Liver (tissue), 2 donors: Measurements from ENCODE around the gene CSNK2A3.

Source experiments
- TF ChIP-seq, protein P1 (sequence below): fragments of 150-350 bp; IDR thresholded peaks from 2 replicates; pipeline ENCODE4 v1.5.1; 2017; ENCODE audit warnings: improper control_type of control experiment, low read depth, low read length; ENCODE audit not compliant: missing input control
- TF ChIP-seq, protein P2 (sequence below): IDR thresholded peaks from 2 replicates; pipeline ENCODE4 v1.6.1; 2016; ENCODE audit warnings: antibody characterized with exemption, mild to moderate bottlenecking
- donor health status: healthy.

DNA sequence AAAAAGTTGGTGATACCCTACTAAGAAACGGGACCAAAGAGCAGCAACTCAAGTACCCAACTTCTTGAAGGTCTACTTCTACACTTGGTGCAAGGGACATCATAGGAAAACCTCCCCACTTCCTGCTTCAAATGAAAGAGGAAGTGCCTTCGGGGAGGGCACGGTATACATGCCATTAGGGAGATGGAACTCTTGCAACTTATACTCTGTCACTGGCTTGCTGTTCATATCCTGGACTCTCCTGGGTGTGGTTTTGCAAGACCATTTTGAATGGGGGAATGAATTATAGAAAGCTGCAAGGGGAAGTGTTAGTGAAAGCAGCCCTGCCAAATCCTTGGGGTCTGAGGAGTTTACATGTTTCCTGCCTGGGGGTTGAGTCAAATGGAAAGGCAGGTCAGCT is 41.9 kb downstream of the CSNK2A3 start:
- TF ChIP-seq, protein P1, sequence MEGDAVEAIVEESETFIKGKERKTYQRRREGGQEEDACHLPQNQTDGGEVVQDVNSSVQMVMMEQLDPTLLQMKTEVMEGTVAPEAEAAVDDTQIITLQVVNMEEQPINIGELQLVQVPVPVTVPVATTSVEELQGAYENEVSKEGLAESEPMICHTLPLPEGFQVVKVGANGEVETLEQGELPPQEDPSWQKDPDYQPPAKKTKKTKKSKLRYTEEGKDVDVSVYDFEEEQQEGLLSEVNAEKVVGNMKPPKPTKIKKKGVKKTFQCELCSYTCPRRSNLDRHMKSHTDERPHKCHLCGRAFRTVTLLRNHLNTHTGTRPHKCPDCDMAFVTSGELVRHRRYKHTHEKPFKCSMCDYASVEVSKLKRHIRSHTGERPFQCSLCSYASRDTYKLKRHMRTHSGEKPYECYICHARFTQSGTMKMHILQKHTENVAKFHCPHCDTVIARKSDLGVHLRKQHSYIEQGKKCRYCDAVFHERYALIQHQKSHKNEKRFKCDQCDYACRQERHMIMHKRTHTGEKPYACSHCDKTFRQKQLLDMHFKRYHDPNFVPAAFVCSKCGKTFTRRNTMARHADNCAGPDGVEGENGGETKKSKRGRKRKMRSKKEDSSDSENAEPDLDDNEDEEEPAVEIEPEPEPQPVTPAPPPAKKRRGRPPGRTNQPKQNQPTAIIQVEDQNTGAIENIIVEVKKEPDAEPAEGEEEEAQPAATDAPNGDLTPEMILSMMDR = no peak
- TF ChIP-seq, protein P2, sequence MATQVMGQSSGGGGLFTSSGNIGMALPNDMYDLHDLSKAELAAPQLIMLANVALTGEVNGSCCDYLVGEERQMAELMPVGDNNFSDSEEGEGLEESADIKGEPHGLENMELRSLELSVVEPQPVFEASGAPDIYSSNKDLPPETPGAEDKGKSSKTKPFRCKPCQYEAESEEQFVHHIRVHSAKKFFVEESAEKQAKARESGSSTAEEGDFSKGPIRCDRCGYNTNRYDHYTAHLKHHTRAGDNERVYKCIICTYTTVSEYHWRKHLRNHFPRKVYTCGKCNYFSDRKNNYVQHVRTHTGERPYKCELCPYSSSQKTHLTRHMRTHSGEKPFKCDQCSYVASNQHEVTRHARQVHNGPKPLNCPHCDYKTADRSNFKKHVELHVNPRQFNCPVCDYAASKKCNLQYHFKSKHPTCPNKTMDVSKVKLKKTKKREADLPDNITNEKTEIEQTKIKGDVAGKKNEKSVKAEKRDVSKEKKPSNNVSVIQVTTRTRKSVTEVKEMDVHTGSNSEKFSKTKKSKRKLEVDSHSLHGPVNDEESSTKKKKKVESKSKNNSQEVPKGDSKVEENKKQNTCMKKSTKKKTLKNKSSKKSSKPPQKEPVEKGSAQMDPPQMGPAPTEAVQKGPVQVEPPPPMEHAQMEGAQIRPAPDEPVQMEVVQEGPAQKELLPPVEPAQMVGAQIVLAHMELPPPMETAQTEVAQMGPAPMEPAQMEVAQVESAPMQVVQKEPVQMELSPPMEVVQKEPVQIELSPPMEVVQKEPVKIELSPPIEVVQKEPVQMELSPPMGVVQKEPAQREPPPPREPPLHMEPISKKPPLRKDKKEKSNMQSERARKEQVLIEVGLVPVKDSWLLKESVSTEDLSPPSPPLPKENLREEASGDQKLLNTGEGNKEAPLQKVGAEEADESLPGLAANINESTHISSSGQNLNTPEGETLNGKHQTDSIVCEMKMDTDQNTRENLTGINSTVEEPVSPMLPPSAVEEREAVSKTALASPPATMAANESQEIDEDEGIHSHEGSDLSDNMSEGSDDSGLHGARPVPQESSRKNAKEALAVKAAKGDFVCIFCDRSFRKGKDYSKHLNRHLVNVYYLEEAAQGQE = no peak
